T-helper 9 cell (primary cell): Measurements from ENCODE around the gene ERVH48-1.
"Not testable (repeated sequence)": the region's sequence is repeated elsewhere in the genome, so short reads cannot be mapped to it uniquely, and the experiment has no call there.

Experiments used
- DNase-seq: peaks from one replicate; pipeline ENCODE4 v3.0.0-alpha.2; 2020
- total RNA-seq, 2 donors: gene quantifications; one replicate each; lab custom pipeline; 2026; lab: John Stamatoyannopoulos, UW

ERVH48-1 gene
- 0 reads per million in 2 donors for total RNA-seq

DNA sequence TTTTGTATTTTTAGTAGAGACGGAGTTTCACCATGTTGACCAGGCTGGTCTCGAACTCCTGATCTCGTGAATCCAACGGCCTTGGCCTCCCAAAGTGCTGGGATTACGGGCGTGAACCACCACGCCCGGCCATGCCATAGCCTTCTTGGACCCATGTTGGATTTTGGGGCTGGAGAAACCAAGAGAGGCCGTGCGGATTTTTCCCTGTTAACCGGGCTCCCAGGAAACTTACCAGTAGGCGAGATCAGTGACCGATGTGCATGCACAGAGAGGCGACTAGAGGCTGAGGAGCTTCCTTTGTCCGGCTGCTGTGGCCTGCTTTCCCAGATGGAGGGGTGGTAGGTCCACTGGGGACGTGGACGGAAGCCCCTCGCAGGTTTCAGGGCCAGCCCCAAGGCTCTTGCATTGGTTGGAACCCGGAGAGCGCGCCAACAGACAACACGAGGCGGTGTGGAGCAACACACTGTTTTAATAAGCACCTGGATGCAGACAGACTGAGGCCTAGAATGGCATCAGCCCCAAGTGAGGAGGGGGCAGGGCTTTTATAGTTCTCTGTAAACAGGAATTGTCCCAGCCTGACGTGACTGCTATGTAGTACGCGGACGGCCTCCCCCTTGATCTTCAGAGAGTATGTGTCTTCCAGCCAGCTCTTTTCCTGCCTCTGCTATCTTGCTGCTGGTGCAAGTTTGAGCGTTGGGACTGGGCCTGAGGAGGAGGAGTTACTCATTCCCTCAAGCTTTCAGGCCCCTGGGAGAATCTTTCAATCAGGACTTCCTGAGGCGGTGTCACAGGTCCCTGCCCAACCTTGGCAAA, at the start of gene ERVH48-1:
Gene ERVH48-1 (minus strand): TSS at position 517 of the 813 bp plus-strand sequence. CDS start 6,624 bp downstream, outside the sequence.
- no peak for DNase-seq

DNA sequence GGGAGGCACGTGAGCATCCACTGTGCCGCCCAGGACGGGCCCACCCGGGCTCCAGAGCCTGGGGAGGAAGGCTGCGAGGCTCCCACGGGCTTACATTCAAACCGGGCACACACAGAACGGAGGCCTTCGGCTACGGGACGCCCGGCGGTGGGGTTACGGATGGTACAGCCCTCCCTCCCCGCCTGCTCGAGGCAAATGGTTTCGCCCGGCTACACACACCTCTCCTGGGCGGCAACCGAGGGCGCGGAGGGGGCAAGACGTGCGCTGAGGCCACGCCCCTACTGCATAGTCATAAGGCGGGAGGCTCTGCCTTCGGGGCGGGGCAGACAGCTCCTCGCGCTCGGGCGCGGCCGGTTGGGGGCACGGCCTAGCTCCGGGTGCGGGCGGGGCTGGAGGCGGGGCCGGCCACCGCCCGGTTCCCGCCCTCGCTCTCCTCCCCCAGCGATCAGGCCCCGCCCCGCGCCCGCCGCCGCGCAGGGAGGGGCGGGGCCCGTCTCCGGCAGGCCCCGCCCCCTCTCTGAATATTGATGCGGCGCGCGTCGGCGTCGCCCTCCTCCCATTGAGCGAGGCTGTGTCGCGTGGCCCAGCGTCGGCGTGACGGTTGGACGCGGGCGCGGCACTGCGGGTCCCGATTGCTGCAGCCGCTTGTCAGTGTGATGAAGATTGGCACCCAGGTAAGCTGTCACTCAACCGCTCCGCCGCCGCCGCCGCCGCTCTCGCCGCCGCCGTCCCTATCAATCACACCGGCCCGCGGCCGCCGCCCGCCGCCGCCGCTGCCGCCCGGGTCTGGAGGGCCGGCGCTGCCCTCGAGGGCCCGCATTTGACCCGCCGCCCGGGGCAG, 48.8 kb upstream of the ERVH48-1 start, which contains the start of gene PKNOX1:
Gene PKNOX1 (plus strand): TSS at position 572 of the 841 bp plus-strand sequence. CDS start 29,820 bp downstream, outside the sequence.
- peak; percentile 99 for DNase-seq

DNA sequence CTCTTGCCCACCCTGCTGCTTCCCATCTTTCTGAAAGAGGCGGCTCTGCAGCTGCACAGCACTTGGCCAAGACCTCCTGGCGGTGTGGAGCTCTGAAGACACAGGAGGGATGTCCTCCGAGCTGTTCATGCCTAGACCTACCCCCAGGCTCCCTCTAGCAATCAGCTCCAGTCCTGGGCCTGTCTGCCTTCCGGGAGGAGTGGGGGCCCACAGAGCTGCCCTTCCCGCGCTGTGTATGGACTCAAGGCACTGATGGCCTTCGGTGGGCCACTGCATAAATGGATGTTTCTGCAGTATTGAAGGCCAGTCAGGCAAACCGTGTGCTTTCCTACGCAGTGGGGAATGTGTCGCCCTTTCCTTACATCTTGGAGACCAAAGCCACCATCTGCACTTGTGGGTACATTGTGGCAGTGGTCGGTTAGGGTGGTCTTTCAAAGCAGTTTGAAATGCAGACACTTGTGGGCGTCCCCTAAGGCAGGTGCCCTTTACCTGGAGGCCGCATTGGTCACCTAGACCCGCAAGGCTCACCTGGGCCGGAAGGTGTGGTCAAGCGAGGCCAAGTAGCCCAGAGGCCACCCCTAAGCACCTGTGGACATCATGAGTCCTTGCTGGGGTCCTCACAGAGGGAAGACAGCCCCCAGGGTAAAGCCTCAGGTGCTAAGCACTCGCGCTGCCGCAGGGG, 48.0 kb upstream of the ERVH48-1 start:
- DNase-seq = peak; percentile 3

DNA sequence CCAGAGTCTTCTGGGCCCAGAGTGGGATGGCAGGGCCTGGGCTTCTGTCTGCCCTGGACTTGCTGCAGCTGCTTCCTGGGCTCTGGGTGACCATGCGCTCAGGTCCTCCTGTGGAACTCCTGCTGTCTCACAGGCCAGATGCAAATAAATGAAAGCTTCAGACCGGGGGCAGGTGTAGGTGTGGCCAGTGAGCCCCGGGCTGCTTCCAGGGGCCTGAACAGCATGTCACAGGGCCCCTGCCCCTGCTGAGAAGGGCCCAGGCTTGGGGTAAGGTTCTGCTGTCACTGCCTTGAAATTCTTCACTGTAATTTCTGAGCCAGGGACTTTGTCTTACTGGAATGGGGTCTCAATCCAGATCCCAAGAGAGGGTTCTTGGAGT, 46.5 kb upstream of the ERVH48-1 start:
- DNase-seq = no peak

DNA sequence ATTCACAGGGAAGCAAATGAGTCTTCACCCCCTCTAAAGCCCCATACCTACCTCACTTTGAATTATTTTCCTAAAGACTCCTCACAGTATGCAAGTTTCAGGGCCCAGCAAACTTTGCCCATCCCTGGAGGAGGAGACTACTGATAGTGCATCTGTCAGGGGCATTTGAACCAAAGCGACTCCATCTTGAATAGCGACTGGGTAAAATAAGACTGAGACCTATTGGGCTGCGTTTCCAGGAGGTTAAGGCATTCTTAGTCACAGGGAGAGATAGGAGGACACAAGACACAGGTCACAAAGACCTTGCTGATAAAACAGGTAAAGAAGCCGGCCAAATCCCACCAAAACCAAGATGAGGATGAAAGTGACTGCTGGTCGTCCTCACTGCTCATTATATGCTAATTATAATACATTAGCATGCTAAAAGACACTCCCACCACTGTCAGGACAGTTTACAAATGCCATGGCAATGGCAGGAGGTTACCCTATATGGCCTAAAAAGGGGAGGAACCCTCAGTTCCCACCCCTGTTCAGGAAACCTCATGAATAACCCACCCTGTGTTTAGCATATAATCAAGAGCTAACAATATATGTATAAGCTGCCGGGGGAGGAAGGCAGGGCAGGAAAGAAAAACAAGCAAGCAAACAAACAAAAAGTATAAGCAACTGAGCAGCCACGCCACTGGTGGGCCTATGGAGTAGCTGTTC, 45.7 kb upstream of the ERVH48-1 start:
- no peak for DNase-seq

DNA sequence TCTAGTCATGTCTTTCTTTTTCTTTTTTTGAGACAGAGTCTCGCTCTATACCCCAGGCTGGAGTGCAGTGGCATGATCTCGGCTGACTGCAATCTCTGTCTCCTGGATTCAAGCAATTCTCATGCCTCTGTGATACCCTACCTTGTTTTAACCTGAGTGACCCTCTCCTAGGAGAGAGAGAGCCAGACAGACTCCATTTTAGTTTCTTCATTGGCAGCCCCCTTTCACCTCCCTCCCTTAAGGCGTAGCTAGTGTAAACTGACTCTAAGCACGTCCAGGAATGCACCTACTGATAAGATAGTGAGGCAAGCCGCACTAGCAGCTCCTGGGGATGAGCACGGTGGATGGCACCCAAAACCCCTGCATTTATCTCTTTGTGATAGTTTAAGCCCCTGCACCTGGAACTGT, 43.8 kb upstream of the ERVH48-1 start:
- DNase-seq = no peak

DNA sequence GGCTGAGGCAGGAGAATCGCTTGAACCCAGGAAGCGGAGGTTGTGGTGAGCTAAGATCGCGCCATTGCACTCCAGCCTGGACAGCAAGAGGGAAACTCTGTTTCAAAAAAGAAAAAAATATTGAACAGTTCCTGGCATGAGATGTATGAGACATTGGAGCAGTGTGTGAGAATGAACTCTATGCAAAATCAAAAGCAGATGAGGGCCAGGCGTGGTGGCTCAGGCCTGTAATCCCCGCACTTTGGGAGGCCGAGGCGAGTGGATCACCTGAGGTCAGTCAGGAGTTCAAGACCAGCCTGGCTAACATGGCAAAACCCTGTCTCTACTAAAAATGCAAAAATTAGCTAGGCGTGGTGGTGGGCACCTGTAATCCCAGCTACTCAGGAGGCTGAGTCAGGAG, 42.2 kb upstream of the ERVH48-1 start:
- DNase-seq = not testable (repeated sequence)

DNA sequence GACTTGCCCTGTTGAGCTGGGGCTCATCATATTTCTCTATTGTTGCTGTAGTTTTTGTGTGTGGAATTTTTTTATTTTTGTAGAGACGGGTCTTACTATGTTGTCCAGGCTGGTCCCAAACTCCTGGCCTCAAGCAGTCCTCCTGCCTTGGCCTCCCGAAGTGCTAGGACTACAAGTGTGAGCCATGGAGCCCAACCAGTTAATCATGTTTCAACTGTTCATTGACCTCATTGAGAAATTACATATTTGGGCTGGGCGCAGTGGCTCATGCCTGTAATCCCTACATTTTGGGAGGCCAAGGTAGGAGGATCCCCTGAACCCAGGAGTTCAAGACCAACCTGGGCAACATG, 39.8 kb upstream of the ERVH48-1 start:
- DNase-seq = no peak

DNA sequence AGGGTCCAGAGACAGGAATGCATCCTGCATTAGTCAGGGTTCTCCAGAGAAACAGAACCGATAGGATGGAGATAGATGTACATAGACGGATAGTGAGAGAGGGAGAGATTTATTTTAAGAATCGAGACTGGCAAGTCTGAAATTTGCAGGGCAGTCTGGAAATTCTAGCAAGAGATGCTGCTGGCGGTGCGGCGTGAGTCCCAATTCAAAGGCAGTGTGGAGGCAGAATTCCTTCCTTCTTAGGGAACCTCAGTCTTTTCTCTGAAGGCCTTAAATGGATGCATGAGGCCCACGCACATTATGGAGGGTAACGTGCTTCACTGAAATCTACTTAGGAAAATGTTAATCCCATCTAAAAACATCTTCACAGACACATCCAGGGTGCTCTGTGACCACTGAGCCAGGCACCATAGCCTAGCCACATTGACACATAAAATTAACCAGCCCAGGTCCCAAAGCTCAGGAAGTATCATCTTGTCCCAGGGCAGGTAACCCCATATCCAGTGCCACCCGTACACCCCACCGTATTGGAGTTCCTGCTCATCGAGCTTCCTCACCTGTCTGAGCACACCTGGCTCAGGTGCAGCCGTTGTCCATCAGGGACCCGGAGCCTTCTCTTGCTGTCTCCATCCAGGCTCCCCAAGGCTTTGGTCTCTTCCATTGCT, 39.2 kb upstream of the ERVH48-1 start:
- no peak for DNase-seq

DNA sequence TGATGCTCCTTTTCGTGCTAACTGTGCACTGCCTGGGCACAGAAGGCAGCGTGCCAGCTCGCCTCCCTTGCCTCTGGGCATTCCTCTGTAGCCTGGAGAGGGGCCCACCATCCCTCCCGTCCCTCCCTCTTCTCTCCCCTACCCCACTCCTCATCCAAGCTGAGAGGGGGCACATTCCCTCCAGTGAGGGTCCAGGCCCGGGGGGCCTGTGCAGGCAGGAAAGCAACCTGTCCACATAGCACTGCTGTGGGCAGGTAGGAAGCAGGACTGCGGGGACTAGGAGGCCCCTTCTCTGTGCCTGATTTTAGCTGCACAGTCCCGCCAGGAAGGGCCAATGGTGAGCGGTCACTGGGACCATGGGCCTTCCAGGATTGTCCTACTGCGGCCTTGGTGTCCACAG, 38.7 kb upstream of the ERVH48-1 start:
- DNase-seq = no peak

DNA sequence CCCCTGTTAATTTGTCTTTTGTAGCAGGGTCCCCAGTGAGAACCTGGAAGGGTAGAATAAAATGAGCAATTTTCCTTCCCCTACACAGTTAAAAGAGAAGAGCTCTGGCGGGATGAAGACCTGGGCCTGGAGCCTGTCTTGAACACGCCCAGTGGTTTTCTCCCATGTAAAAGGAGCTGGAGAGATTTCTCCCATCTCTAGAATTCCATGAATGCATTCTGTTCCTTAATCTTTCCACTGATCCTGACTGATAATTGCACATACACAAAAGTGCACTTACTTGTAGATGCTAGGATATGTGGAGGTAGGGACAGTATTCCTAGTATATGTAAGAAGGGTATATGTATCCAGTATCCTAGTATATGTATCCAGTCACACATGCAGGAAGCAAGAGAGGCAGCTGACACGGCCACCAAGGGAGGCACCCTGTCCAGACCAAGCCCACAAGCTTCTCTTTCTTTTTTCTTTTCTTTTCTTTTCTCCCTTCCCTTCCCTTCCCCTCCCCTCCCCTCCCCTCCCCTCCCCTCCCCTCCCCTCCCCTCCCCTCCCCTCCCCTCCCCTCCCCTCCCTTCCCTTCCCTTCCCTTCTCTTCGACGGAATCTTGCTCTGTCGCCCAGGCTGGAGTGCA, 37.1 kb upstream of the ERVH48-1 start:
- DNase-seq = no peak

DNA sequence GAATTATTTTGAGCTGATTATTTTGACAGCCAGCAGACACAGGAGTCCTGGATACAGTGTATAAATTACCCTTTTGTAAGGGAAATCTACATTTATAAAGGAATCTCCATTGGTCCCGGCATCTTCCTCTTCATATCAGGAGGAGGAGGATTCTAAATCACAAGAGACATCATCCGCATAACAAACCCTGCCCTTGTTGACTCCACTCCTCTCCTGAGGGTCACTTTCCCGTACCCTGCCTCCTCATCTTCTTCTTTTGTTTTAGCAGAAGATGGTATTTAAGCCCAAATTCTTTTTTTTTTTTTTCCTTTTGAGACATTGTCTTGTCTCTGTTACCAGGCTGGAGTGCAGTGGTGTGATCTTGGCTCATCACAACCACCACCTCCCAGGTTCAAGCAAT, 34.3 kb upstream of the ERVH48-1 start:
- no peak for DNase-seq

DNA sequence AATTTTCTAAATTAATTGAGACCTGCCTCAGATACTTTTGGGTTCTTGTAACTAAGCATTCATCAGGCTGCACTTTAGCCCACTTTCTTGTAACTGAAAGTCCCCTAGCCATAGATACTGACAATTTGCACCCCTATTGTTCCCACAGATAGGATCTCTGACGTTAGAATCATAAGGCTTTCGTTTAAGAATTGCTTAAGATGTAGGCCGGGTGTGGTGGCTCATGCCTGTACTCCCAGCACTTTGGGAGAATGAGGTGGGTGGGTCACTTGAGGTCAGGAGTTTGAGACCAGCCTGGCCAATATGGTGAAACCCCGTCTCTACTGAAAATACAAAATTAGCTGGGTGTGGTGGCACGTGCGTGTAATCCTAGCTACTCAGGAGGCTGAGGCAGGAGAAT, 32.7 kb upstream of the ERVH48-1 start:
- DNase-seq = not testable (repeated sequence)

DNA sequence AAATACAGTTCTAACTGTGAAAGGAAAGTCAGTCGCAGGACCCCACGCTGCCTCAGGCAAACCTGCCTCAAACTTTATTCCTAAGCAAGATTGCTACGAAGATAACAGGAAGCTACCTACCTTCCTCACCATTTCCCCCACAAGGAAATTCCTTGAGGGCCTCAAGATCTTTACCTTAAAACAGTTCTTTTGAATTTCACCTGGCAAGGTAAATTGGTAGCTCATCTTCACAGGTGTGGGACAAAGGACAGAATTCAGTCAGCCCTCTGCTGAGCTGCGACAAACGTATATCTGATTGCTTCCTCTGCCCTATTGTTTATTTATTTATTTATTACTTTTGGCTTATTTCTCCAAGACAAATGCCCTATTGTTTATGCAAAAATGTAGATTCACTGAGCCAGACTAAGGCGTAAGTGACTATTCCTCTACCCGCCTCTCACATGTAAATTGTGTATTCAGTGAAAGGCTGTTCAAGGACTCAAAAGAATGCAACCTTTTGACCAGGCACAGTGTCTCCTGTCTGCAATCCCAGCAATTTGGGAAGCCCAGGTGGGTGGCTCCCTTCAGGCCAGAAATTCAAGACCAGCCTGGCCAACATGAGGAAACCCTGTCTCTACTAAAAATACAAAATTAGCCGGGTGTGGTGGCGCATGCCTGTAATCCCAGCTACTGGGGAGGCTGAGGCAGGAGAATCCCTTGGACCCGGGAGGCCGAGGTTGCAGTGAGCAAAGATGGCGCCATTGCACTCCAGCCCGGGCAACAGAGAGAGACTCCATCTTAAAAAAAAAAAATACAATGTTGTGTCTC, 31.6 kb upstream of the ERVH48-1 start:
- DNase-seq = no peak

DNA sequence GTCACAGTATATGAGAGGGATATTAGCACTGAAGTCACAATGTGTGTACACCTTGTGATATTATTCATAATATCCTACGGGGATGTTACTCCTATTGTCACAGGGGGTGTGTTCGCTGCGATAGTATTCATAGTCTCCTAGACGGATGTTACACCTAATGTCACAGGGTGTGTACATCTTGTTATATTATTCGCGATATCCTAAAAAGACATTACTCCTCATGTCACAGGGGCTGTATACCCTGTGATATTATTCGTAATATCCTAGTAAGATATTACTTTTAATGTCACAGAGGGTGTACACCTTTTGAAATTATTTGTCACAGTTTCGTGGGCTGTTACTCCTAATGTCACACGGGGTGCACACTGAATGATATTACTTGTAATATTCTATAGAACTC, 25.8 kb upstream of the ERVH48-1 start:
- not testable (repeated sequence) for DNase-seq

DNA sequence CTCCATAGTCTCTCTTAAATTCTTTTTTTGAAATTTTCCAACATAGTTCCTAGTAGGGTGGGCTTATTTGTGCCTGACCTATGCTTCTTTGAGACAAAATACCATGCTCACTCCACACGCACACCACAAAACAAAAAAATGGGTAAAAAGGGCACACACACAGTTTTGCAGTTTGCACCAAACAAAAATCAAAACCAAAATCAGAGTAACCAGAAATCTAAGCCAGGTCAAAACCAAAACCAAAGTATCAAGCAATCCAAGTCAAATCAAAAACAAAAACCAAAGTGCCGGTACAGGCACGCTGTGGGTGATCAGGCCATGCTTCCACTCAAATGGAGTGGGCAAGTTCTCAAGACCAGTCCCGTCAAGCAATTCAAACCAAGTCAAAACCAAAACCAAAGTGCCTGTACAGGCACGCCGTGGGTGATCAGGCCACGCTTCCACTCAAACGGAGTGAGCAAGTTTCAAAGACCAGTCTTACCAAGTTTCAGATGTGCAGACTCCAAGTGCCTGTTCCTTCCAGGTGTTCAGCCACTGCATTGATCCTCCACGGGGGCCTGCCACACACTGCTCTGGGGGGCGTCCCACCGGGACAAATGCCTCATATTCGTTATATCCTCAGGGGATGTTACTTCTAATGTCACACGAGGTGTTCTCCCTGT, 23.8 kb upstream of the ERVH48-1 start:
- DNase-seq = not testable (repeated sequence)

DNA sequence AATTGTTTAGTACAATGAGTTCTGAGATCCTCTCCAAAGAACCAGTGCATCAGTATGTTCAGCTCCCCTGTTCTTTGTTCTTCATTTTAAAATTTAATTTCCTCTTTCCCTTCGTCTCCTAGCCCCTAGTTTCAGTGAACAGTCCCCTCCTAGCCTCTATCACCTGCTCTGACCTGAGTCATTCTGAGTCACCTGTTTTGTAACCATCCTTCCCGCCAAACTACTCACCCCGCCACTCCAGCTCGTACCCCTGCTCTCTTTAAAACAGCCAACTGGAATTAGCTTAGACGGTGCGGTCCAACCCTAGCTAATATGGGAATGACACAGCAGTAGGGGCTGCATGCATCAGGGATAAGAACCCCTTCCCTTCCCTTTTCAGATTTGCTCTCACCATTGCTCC, 16.8 kb upstream of the ERVH48-1 start:
- DNase-seq = no peak

DNA sequence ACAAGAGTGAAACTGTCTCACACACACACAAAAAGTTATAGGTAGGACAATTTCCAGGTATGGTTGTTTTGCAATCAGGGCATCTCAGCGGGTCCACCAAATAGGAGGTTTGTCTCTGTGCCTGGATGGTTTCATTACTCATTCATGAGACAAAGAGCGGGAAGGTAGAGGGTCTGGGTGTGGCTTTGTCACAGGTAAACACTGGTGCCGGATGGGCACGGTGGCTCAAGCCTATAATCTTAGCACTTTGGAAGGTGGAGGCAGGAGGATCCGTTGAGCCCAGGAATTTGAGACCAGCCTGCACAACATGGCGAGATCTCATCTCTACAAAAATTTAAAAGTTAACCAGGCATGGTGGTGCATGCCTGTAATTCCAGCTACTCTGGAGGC, 16.3 kb upstream of the ERVH48-1 start:
- DNase-seq = no peak

DNA sequence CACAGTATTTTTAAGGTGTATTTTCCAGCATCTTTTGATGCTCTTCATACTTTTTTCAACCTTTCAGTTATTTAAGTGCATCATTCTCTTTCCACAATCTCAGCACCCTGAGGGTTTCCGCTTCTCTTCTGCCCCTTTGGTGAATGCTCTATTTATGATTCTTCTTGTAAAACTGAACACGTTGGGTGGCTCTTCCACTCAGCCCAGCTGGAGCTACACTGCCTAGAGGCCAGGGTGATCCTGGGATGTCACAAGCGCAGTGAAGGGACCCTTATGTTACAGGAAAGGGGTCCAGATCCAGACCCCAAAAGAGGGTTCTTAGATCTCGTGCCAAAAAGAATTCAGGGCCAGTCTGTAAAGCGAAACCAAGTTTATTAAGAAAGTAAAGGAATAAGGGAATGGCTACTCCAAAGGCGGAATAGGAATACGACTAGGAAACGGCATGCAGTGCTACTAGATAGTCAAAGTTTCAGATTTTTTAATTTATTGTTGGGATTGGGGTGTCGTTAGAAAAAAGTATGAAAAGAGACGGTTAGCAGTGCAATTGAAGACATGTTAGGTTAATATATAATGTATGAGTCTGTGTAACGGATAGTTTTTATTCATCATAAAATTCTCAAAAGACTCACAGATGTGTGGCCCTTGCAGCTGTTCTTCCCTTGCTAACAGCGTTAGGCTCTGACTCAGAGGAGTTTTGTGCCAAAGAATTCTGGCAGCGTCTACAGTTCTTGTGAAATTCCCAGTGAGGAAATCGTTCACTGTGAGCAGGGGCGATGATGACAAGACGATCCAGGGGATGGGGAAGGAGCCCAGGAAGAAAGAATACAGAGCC, 14.4 kb upstream of the ERVH48-1 start:
- DNase-seq = no peak
